GM12878 (cell line): ENCODE data around the gene ZNF394. TPM values are rescaled to one million over a fixed set of nuclear protein-coding genes. Genes with fewer than 3 reads are reported as not detected.

Source experiments
- CBX3 ChIP-seq: fragments of 200-600 bp; sonication (generic); IDR thresholded peaks from 2 replicates; pipeline ENCODE4 v1.6.1; 2016; ENCODE audit warnings: low read depth, borderline replicate concordance
- CEBPZ ChIP-seq: fragments of 150-350 bp; IDR thresholded peaks from 2 replicates; pipeline ENCODE4 v1.6.1; 2016; ENCODE audit warnings: low read depth, low read length
- CHD4 ChIP-seq: fragments of 200-600 bp; sonication (generic); IDR thresholded peaks from 2 replicates; pipeline ENCODE4 v1.6.1; 2016; ENCODE audit warnings: mild to moderate bottlenecking
- CREM ChIP-seq: IDR thresholded peaks from 2 replicates; pipeline ENCODE4 v1.6.1; 2014; ENCODE audit warnings: antibody characterized with exemption, low read depth
- DPF2 ChIP-seq: fragments of 450-650 bp; IDR thresholded peaks from 2 replicates; pipeline ENCODE4 v1.6.1; 2017; ENCODE audit warnings: mild to moderate bottlenecking
- ELK1 ChIP-seq: IDR thresholded peaks from 2 replicates; pipeline ENCODE4 v1.6.1; 2012; ENCODE audit warnings: low read depth, low read length, improper control_type of control experiment
- FOXM1 ChIP-seq: IDR thresholded peaks from 2 replicates; pipeline ENCODE4 v1.6.1; 2012; ENCODE audit warnings: low read depth, mild to moderate bottlenecking, inconsistent platforms, low read length, moderate library complexity
- HSF1 ChIP-seq: fragments of 150-350 bp; IDR thresholded peaks from 2 replicates; pipeline ENCODE4 v1.6.1; 2014; ENCODE audit warnings: mild to moderate bottlenecking, low read depth, low read length
- KLF5 ChIP-seq: fragments of 450-650 bp; IDR thresholded peaks from 2 replicates; pipeline ENCODE4 v1.6.1; 2014; ENCODE audit warnings: mild to moderate bottlenecking; ENCODE audit not compliant: partially characterized antibody
- MTA3 ChIP-seq: IDR thresholded peaks from 2 replicates; pipeline ENCODE4 v1.6.1; 2012; ENCODE audit warnings: low read length, inconsistent platforms, borderline replicate concordance
- NBN ChIP-seq: fragments of 450-650 bp; IDR thresholded peaks from 2 replicates; pipeline ENCODE4 v1.6.1; 2016
- POLR2A ChIP-seq: IDR thresholded peaks from 2 replicates; pipeline ENCODE4 v1.6.1; 2011; ENCODE audit warnings: low read depth, mild to moderate bottlenecking, low read length
- RBBP5 ChIP-seq: fragments of 200-600 bp; sonication (generic); conservative IDR thresholded peaks from 2 replicates; pipeline ENCODE4 v1.6.1; 2016
- REST ChIP-seq: IDR thresholded peaks from 2 replicates; pipeline ENCODE4 v1.6.1; 2012; ENCODE audit warnings: mild to moderate bottlenecking, low read depth, low read length
- SMC3 ChIP-seq: IDR thresholded peaks from 2 replicates; pipeline ENCODE4 v1.6.1; 2011; ENCODE audit warnings: low read length, improper control_type of control experiment, borderline replicate concordance
- STAT3 ChIP-seq: IDR thresholded peaks from 2 replicates; pipeline ENCODE4 v1.6.1; 2011; ENCODE audit warnings: low read depth, low read length, improper control_type of control experiment
- TCF7 ChIP-seq: IDR thresholded peaks from 2 replicates; pipeline ENCODE4 v1.6.1; 2014; ENCODE audit warnings: antibody characterized with exemption, borderline replicate concordance
- USF2 ChIP-seq: IDR thresholded peaks from 2 replicates; pipeline ENCODE4 v1.6.1; 2011; ENCODE audit warnings: low read depth, low read length, improper control_type of control experiment, borderline replicate concordance
- ZNF24 ChIP-seq: fragments of 450-650 bp; IDR thresholded peaks from 2 replicates; pipeline ENCODE4 v1.6.1; 2017; ENCODE audit warnings: antibody characterized with exemption, mild to moderate bottlenecking
- polyA plus RNA-seq, 11 experiments: library from polyadenylated mRNA; depleted of rRNA in 4 of 11; unstranded in 6 of 11; stranded (reverse) in 5 of 11; fragments of >200 nt; fragmentation: Nextera tagmentation in 4 of 11; fragmentation: Illumina TruSeq in 1 of 11; extraction: Ambion mirVana in 4 of 11; extraction: Trizol in 1 of 11; gene quantifications; 1 replicate in 1 of 11; 2 replicates in 10 of 11; pipeline versions ENCODE4 v1.2.1 to v1.2.3, GENCODE V29; 2011 to 2016; ENCODE audit warnings: inconsistent platforms in 2 of 11, missing spikeins in 2 of 11, low read depth in 1 of 11
- total RNA-seq, 4 experiments: library from RNA; depleted of rRNA in 3 of 4; stranded (reverse); fragments of >200 nt in 3 of 4; fragmentation: Illumina TruSeq in 1 of 4; extraction: Trizol in 1 of 4; gene quantifications; 2 replicates each; pipeline versions ENCODE4 v1.2.1 to v1.2.3, GENCODE V29; 2013 to 2021

The ZNF394 gene
- total and polyA plus RNA-seq, 10 of the 15 experiments (the other 5 are each of a cell fraction or from before 2014, with no cell fraction given): 2.5 to 26.8 (median 22.7) TPM

- TF ChIP-seq REST (no peak), CBX3 (no peak), CEBPZ (no peak), CHD4 (no peak), CREM (peak; percentile 99), DPF2 (0 out of 2 replicates have a peak, but pooled peaks have one; percentile 20), NBN (peak; percentile 93), STAT3 (no peak), POLR2A (peak; percentile 90), SMC3 (no peak), ZNF24 (no peak), TCF7 (no peak), MTA3 (peak; percentile 59; the same call in 1 of the 2 replicates), FOXM1 (0 out of 2 replicates have a peak, but pooled peaks have one; percentile 41), USF2 (no peak), ELK1 (peak; percentile 76), KLF5 (peak; percentile 66), RBBP5 (no peak), HSF1 (no peak)
Measured at GRCh38 chr7:99499721-99500636, at the start of gene ZNF394 (continued).
